GM19043 (cell line): ENCODE results near the gene APP.
"Not testable (repeated sequence)": the region's sequence is repeated elsewhere in the genome, so short reads cannot be mapped to it uniquely, and the experiment has no call there.

Source experiments
- ATAC-seq: cut with Tn5 transposase; IDR thresholded peaks from one replicate; pipeline ENCODE4 v1.9.1; 2021; ENCODE audit warnings: low read depth; ENCODE audit not compliant: unreplicated experiment

APP gene

GRCh38 chr21:26036916-26037315 lies 133.7 kb downstream of the APP start:
- no peak for ATAC-seq

DNA sequence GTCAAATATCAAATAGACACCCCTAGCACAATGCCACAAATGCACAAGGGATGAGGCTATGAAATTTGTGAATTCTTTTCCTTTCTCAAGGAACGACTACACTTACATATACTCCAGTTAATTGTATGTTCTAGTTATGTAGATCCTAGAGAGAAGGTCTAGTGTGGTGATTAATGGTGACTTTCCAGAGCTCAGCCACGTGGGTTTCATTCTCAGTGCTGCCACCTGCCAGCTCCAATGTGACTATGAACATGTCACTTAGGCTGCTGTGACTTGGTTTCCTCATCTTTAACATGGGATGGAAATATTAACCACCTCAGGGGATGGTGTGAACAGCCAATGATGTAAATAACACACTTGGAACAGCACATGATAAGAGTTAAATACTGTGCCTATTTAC lies 138.3 kb downstream of the APP start:
- no peak for ATAC-seq

- no peak for ATAC-seq
These were observed 142.4 kb downstream of the APP start for GRCh38 chr21:26028183-26028582.

GRCh38 chr21:26027696-26028095 lies 142.9 kb downstream of the APP start:
- ATAC-seq, result no peak

DNA sequence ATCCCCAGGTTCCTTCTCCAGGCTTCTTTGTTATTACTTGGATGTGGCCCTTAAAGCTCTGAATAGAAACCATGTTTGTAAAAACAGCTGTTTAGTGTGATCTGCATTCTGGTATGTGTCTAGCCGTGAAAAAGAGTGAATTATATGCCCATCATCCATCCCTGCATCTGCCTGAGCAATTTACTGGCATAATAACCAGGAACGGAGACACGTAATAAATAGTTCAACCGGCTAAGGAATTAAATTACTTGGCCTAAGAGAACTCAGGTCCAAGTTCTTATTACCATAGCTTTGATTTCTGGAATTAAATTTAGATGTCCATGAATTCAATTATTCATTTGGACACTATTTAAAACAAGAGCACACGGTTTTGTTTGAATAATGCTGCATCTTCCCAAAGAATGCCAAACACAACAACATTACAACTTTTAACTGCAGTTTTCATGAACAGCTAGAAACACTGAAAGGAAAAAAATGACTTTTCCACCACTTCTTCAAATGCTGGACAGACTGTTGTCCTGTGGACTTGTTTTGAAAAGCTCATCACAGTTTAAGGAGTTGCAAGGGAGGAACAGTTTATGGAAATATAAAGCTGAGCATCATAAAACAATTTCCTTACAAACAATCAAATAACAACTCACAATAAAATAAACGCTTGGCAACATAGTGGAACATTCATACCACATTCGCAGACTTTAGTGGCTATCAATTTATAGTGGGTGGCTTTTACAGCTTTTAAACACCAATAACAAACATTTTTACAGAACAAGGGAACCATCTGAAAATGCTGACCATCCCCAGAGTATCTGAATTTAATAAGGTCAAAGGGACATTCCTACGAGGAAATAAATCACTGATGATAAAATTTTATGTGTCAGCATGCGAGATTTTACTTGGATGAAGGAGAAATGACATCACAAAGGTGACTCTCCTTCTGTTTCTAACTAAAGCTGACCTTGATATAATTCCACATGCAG lies 144.7 kb downstream of the APP start:
- ATAC-seq, result no peak

- not testable (repeated sequence) for ATAC-seq
These were observed 147.2 kb downstream of the APP start for GRCh38 chr21:26023406-26023805.

GRCh38 chr21:26022598-26023337 lies 147.8 kb downstream of the APP start:
- not testable (repeated sequence) for ATAC-seq

- no peak for ATAC-seq
These were observed 150.1 kb downstream of the APP start for GRCh38 chr21:26020510-26020909.

DNA sequence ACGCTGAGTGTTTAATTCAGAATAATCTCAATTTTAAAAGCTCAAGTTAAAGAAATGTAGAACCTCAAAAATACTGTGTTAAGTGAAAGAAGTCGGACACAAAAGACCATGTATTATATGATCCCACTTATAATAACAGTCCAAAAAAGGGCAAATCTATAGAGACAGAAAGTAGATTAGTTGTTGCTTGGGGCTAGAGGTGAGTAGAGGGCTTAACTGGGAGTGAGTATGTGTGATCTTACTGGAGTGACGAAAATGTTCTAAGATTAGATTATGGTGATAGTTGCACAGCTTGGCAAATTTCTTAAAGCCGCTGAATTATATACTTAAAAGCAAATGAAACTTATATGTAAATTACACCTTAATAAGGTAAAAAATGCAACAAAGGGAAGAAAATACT lies 150.5 kb downstream of the APP start:
- ATAC-seq, result no peak

- no peak for ATAC-seq
These were observed 151.3 kb downstream of the APP start for GRCh38 chr21:26019236-26019635.

DNA sequence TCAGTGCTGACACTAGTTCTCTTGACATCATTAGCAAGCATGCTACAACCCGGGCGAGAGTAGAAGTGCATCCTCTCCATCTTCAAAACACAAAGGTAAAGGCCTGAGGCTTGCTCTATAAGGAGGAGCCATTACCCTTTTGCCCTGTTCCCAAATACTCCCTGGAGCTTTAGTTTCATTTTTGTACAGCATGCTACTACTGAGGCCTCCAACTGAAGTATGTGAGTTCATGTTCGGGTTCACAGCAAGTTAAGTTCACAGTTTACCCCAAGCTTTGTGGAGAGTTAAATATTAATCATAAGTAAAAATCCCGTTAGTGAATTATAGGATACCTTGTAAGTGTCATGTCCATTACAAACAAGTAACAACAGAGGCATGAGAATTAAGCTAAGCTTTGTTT lies 156.6 kb downstream of the APP start:
- ATAC-seq, result no peak

DNA sequence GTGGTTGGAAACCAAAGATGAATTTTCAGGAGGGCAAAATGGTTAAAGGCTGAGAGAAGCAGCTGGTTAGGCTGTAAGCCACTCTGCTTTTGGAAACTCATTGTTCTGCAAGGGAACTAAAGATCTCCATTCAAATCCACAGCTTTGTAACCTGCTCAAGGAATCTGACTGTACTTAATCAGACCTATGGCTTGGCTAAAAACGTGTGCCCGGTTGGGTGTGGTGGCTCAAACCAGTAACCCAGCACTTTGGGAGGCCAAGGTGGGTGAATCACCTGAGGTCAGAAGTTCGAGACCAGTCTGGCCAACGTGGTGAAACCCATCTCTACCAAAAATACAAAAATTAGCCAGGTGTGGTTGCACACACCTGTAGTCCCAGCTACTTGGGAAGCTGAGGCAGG lies 158.1 kb downstream of the APP start:
- ATAC-seq, result not testable (repeated sequence)

GRCh38 chr21:26011292-26011940 lies 159.2 kb downstream of the APP start:
- no peak for ATAC-seq

DNA sequence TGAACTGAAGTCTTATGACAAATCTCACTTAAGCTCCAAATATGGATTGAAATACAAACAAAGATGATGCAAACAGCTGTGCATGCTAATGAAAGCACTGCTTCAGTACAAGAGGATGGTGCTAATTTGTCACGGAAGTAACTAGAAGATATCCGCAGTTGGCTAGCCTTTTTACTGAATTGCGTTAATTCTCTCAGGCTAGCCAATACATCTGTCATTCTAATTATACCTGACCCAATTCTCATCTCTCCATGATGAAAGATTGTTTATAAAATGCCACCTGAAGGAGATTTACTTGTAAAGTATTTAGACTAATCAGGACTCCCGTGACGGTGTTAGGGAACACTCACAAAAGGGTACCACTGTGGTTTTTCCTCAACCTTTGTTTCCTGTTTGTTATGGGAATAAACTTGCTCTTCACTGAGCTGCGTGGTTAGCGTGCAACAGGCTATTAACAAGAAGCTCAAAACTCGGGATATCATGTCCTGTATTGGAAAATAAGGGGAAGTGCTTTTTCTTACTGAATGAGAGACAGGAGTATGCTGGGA lies 162.5 kb downstream of the APP start:
- no peak for ATAC-seq

GRCh38 chr21:26005464-26005863 lies 165.1 kb downstream of the APP start:
- ATAC-seq, result no peak

- no peak for ATAC-seq
These were observed 167.2 kb downstream of the APP start for GRCh38 chr21:26003404-26003803.

DNA sequence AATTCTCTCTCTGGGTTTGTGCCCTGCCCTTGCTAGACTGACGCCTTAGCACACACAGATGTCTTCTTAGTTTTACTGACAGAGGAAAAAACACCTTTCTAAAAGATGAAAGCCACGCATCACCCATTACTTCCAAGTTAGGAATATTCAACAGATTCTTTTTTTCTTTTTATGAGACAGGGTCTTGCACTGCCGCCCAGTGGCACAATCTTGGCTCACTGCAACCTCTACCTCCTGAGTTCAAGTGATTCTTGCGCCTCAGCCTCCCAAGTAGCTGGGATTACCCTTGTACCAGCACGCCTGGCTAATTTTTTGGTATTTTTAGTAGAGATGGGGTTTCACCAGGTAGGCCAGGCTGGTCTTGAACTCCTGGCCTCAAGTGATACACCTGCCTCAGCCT lies 169.2 kb downstream of the APP start:
- ATAC-seq, result no peak

- no peak for ATAC-seq
These were observed 170.5 kb downstream of the APP start for GRCh38 chr21:25999921-26000582.

DNA sequence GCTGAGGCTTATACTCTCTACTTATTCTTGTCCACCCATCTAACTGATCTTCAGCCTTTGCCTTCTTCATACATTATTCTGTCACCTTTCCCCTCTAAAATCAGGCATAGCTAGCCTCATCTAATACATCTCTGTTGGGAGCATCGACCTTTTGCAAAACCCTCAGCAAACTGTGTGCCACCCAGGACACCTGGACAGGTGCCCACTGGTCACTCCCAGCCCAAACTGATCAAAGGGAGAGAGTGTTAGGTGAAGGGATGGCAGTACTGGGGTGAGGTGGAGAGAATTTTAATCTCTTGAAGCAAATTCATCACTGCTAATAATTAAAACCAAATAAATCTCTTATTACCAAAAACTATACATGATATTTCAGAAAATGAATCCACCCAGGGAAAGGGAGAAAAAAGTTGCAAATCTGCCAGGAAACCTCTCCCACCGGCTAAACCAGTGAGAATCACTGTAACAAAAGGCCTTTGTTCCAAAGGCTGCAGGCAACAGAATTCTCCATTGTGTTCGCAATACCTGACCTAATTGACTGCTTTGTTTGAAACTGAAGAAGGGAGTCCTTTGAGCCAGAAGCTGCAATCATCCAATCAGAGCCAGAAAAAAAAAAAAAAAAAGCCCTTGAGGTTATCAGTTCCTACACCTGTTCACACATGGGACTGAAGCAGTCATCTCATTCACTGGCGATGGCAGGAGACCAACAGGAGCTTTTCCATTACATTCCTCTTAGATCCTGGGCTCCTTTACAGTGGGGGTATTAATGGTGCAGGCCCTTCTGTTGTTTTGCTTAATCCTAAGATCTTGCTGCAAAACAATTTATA lies 172.6 kb downstream of the APP start:
- no peak for ATAC-seq

- no peak for ATAC-seq
These were observed 175.3 kb downstream of the APP start for GRCh38 chr21:25995278-25995677.
